Left lung (tissue), 10 donors: ENCODE measurements around the gene KLC1. TPM values are rescaled to one million over a fixed set of nuclear protein-coding genes. Genes with fewer than 3 reads are reported as not detected.

Source experiments
- ATAC-seq: fragments of 200-7000 bp; cut with Tn5 transposase; one replicate; pipeline ENCODE4 v1.9.1; 2020; ENCODE audit warnings: moderate library complexity
- DNase-seq, 4 donors: peaks; one replicate each; pipeline ENCODE4 v3.0.0-alpha.2; 2013 to 2020
- H3K27ac ChIP-seq, 2 donors: fragments of 200-600 bp; sonication (generic) in 1 of 2; one replicate each; pipeline versions ENCODE4 v1.5.0 to v1.8.0; 2020 to 2021
- H3K27me3 ChIP-seq, 2 donors: fragments of 200-600 bp; sonication (generic) in 1 of 2; one replicate each; pipeline versions ENCODE4 v1.5.0 to v1.8.0; 2020 to 2021
- H3K36me3 ChIP-seq, 2 donors: fragments of 200-600 bp; sonication (generic) in 1 of 2; one replicate each; pipeline versions ENCODE4 v1.5.0 to v1.8.0; 2020 to 2021
- H3K4me1 ChIP-seq, 2 donors: fragments of 200-600 bp; one replicate each; pipeline ENCODE4 v1.8.0; 2021
- H3K4me3 ChIP-seq, 2 donors: fragments of 200-600 bp; sonication (generic) in 1 of 2; one replicate each; pipeline versions ENCODE4 v1.5.0 to v1.8.0; 2020 to 2021; ENCODE audit warnings: mild to moderate bottlenecking in 1 of 2
- H3K9me3 ChIP-seq, 2 donors: fragments of 200-600 bp; sonication (generic) in 1 of 2; one replicate each; pipeline versions ENCODE4 v1.5.0 to v1.8.0; 2020 to 2021
- CTCF ChIP-seq, 2 donors: fragments of 200-600 bp; sonication (generic) in 1 of 2; IDR thresholded peaks; one replicate each; pipeline versions ENCODE4 v1.5.0 to v1.8.0; 2021; ENCODE audit warnings: antibody characterized with exemption in 2 of 2
- intact Hi-C, 2 donors: fragments of 100-400 bp; cut with DNase I; formaldehyde crosslinking; loops; one replicate each; pipeline versions ENCODE4 v1.11.2 to v1.14.2; 2022
- polyA plus RNA-seq, 6 donors: library from polyadenylated mRNA; unstranded; fragments of 120-200 nt; gene quantifications; one replicate each; pipeline ENCODE4 v1.2.1, GENCODE V29; 2013; ENCODE audit not compliant: insufficient read length in 6 of 6
- total RNA-seq, 2 donors: library from RNA; stranded (reverse); fragmentation: NEBNext Ultra II Directional; extraction: Animal tissue kit (Norgen Biotek cat#: 25700); gene quantifications; one replicate each; pipeline ENCODE4 v1.2.1, GENCODE V29; 2021
- donor health status: DM: no; HTN: yes; CAD: no.
- donor health status: DM: no; HTN: no; CAD: no.

The KLC1 gene
- total and polyA plus RNA-seq, 8 donors: 126 to 185 (median 156) TPM

- Histone ChIP-seq H3K4me3 (no peak overlapping the region), H3K36me3 (peaks cover 0 to 18% of the 10 kb centered on the region in 2 donors), H3K27me3 (no peaks in the 10 kb centered on the region), H3K4me1 (peaks cover 9 to 66% of the 10 kb centered on the region in 2 donors), H3K27ac (no peak overlapping the region), H3K9me3 (no peaks in the 10 kb centered on the region)
- no peak for DNase-seq
- TF ChIP-seq CTCF (IDR thresholded peaks at IDR 0.05): no peak
- no peak for ATAC-seq
- intact Hi-C loops: no loop called here
These were observed 9.6 kb downstream of the KLC1 start for GRCh38 chr14:103638594-103638993.

DNA sequence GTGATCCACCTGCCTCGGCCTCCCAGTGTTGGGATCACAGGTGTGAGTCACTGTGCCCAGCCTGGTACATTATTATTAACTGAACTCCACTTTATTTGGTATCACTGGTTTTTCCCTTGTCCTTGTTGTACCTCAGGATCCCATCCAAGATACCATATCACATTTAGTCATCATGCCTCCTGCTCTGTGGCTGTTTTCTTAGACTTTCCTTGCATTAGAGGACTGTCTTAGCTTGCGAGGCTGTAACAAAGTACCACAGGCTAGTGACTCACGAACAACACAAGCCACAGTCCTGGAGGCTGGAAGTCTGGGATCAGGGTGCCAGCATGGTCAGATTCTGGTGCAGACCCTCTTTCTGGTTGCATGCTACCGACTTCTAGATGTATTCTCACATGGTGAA, 12.2 kb downstream of the KLC1 start:
- Histone ChIP-seq H3K9me3 (no peaks in the 10 kb centered on the region), H3K4me1 (peaks cover 9 to 44% of the 10 kb centered on the region in 2 donors), H3K4me3 (no peak overlapping the region), H3K27ac (no peak overlapping the region), H3K27me3 (no peaks in the 10 kb centered on the region), H3K36me3 (peaks cover 0 to 11% of the 10 kb centered on the region in 2 donors)
- no peak for ATAC-seq
- TF ChIP-seq CTCF (IDR thresholded peaks at IDR 0.05): no peak
- no peak for DNase-seq
- intact Hi-C loops: no loop called here

DNA sequence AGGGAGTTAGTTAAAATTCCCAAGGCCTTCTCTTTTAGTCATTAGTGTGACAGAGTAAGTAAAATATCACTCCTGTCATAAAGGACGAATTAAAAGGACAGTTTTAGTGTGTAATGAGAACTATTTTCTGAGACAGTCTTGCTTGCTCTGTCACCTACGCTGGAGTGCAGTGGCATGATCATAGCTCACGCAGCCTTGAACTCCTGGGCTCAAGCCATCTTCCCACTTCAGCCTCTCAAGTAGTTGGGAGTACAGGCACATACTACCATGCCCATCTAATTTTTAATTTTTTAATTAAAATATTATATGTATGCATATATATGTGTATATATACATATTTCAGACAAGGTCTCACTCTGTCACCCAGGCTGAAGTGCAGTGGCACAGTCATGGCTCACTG, 17.2 kb downstream of the KLC1 start:
- Histone ChIP-seq H3K27ac (no peak overlapping the region), H3K27me3 (no peaks in the 10 kb centered on the region), H3K4me1 (peaks cover 0 to 19% of the 10 kb centered on the region in 2 donors), H3K9me3 (no peaks in the 10 kb centered on the region), H3K36me3 (no peaks in the 10 kb centered on the region), H3K4me3 (no peak overlapping the region)
- intact Hi-C loops: no loop called here
- ATAC-seq: peak; percentile 26
- no peak for TF ChIP-seq CTCF (IDR thresholded peaks at IDR 0.05)
- no peak for DNase-seq

- H3K27me3 ChIP-seq: no peaks in the 10 kb centered on the region
- DNase-seq (no peak), ATAC-seq (no peak)
- H3K4me1 ChIP-seq: peaks cover 12 to 34% of the 10 kb centered on the region in 2 donors
- intact Hi-C loops: no loop called here
- H3K4me3 ChIP-seq: no peak overlapping the region
- H3K27ac ChIP-seq: no peak overlapping the region
- no peaks in the 10 kb centered on the region for H3K9me3 ChIP-seq
- no peaks in the 10 kb centered on the region for H3K36me3 ChIP-seq
- no peak for TF ChIP-seq CTCF (IDR thresholded peaks at IDR 0.05)
These were observed 20.0 kb downstream of the KLC1 start for GRCh38 chr14:103649001-103649400.

- Histone ChIP-seq H3K9me3 (no peaks in the 10 kb centered on the region), H3K27me3 (no peaks in the 10 kb centered on the region), H3K36me3 (peaks cover 3 to 11% of the 10 kb centered on the region in 2 donors), H3K4me3 (no peak overlapping the region), H3K27ac (no peak overlapping the region), H3K4me1 (peaks cover 14 to 45% of the 10 kb centered on the region in 2 donors)
- no peak for DNase-seq
- no peak for ATAC-seq
- intact Hi-C loops: no loop called here
- no peak for TF ChIP-seq CTCF (IDR thresholded peaks at IDR 0.05)
These were observed 21.2 kb downstream of the KLC1 start for GRCh38 chr14:103650213-103650612.
